NCI-H748 (cell line): Measurements from ENCODE around the gene LAMA4.

Experiments used
- DNase-seq: peaks from one replicate; lab custom pipeline; 2025; ENCODE audit not compliant: unreplicated experiment; lab: John Stamatoyannopoulos, UW

Gene LAMA4

GRCh38 chr6:112241820-112242429, 12.4 kb downstream of the LAMA4 start:
- DNase-seq = no peak

GRCh38 chr6:112237595-112237994, 16.8 kb downstream of the LAMA4 start:
- no peak for DNase-seq

GRCh38 chr6:112237066-112237465, 17.3 kb downstream of the LAMA4 start:
- DNase-seq = no peak

GRCh38 chr6:112235956-112236355, 18.4 kb downstream of the LAMA4 start:
- no peak for DNase-seq

- DNase-seq = no peak
Observed at GRCh38 chr6:112234601-112235000, 19.8 kb downstream of the LAMA4 start.

- no peak for DNase-seq
Observed at GRCh38 chr6:112233847-112234246, 20.5 kb downstream of the LAMA4 start.

- DNase-seq = peak; percentile 6
Observed at GRCh38 chr6:112232845-112233256, 21.5 kb downstream of the LAMA4 start.

- DNase-seq = peak; percentile 92
Observed at GRCh38 chr6:112231594-112232060, 22.7 kb downstream of the LAMA4 start.

- no peak for DNase-seq
Observed at GRCh38 chr6:112231164-112231563, 23.2 kb downstream of the LAMA4 start.

- no peak for DNase-seq
Observed at GRCh38 chr6:112228480-112229332, 25.7 kb downstream of the LAMA4 start.

GRCh38 chr6:112227992-112228391, 26.4 kb downstream of the LAMA4 start:
- no peak for DNase-seq

GRCh38 chr6:112227411-112227810, 27.0 kb downstream of the LAMA4 start:
- DNase-seq = no peak

GRCh38 chr6:112225691-112226090, 28.7 kb downstream of the LAMA4 start:
- no peak for DNase-seq

- no peak for DNase-seq
Observed at GRCh38 chr6:112224088-112224487, 30.3 kb downstream of the LAMA4 start.

- DNase-seq = no peak
Observed at GRCh38 chr6:112223070-112223861, 31.1 kb downstream of the LAMA4 start.

- no peak for DNase-seq
Observed at GRCh38 chr6:112221981-112222852, 32.1 kb downstream of the LAMA4 start.

GRCh38 chr6:112221561-112221960, 32.8 kb downstream of the LAMA4 start:
- no peak for DNase-seq

GRCh38 chr6:112218563-112218962, 35.8 kb downstream of the LAMA4 start:
- DNase-seq = peak; percentile 8

GRCh38 chr6:112216662-112217551, 37.5 kb downstream of the LAMA4 start:
- DNase-seq = no peak
